GM19397 (cell line): ENCODE data around the gene CDO1.

Experiments used
- ATAC-seq: cut with Tn5 transposase; IDR thresholded peaks from one replicate; pipeline ENCODE4 v1.9.1; 2021; ENCODE audit warnings: mild to moderate bottlenecking, moderate library complexity; ENCODE audit not compliant: unreplicated experiment

The CDO1 gene

GRCh38 chr5:115795700-115796099, 20.8 kb downstream of the CDO1 start:
- ATAC-seq = no peak

DNA sequence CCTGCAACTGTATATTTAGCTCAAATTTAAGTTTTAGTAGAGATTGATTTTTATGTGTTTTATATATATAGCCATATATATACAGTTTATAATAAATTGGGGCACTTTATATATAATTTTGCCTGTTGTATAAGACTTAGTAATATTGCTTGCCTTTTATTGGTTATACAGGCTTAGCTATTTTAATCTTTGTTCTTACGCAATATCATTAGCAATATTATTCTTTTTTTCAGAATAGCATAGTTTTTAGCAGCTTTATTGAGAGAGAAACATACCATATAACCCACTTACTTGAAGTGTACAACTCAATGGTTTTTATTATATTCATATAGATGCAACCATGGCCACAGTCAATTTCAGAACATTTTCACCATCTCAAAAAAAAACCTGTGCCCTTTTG, 28.0 kb downstream of the CDO1 start:
- no peak for ATAC-seq

GRCh38 chr5:115787426-115787825, 29.0 kb downstream of the CDO1 start:
- ATAC-seq = no peak

DNA sequence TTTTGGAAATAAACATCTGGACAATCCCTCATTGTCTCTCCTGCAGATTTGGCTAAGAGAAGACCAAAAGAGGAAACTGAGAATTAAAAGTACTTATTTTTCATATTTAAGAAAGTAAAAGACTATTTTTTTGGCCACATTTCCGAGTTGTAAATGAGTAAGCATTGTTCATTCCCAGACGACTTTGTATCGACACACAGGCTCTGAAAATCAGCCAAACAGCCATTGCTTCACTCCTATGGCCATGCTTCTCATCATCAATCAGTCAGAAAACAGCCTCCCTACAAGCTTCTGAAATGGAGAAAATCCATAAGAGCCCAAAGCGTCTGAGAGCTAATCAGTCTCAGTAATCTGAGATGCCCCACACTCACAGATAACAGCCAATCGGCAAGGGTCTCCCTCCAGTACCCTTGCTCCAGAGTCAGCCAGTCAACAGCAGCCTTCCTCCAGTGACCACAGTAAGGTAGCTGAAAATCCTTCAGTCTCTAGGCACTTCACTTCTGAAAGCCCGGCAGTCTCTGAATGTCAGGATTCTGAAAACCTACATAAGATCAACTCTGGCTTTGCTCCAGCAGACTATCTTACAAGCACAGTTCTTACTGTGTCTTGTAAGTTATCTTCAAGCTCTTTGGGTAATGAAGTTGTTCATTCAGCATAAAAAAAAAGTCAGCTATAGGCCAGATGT, 30.9 kb downstream of the CDO1 start:
- ATAC-seq = no peak

DNA sequence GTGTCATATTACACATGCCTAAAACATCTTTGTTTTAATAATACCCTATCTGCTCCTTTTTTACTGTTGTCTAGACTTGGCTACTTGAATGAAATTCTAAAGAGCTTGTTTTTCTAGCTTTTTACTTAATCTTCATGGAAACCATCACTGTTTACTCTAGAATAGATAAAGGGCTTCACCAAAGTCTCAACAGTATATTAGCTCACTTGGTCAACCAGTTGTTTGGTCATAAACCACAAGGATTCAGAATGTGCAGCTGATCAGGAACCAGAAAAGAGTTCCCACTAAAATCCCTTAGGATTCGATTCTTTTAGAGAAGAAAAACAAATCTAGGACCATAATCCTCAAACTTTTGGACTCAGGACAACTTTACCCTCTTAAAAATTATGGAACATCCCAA, 38.0 kb downstream of the CDO1 start:
- ATAC-seq = no peak

DNA sequence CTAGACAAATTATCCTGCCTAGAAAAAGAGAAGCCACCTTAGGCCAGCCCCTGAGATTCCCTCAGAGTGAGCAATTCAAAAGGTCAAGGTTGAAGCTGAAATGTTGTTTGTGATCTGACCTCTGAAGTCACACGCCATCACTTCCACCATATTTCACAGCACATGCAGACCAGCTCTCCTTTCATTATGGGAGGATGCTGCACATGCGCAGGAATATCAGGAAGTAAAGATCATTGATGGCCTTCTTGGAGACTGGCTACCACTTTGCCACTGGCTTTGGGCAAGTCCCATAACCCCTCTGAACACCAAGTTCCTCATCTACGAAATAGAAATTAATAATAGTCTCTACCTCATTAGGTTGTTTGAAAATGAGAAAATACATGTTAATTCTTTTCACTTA, 39.5 kb downstream of the CDO1 start:
- ATAC-seq = no peak

DNA sequence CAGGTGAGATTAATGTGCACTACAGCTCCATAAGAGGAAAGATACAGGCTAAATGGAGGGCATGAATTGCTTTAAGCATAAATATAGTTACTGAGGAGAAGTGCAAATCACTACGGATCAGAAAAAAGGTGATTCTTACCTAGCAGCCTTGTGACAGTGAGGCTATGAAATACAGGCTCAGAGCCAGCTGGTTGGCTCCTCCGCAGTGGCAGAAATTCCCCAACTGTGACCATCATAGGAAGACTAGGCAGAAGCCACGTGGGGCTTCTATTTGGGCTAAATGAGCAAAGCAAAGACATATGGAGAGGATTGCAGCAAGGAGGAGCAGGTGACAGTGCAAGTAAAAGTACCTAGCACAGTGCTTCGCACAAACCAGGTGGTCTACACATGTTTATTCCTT, 40.5 kb downstream of the CDO1 start:
- ATAC-seq = no peak

- no peak for ATAC-seq
Observed at GRCh38 chr5:115774684-115775083, 41.8 kb downstream of the CDO1 start.

GRCh38 chr5:115772731-115773475, 43.6 kb downstream of the CDO1 start:
- no peak for ATAC-seq

DNA sequence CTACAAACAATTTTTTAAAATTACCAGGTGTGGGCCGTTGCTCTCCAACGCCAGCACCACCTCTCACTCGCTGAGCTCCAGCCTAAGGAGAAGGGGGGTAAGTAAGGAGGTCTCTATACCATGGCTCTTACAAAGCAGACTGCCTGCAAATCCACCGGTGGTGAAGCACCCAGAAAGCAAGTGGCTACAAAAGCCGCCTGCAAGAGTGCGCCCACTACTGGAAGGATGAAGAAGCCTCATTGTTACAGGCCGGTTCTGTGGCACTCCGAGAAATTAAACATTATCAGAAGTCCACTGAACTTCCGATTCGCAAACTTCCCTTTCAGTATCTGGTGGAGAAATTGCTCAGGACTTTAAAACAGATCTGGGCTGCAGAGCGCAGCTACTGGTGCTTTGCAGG, 46.0 kb downstream of the CDO1 start:
- ATAC-seq = no peak

DNA sequence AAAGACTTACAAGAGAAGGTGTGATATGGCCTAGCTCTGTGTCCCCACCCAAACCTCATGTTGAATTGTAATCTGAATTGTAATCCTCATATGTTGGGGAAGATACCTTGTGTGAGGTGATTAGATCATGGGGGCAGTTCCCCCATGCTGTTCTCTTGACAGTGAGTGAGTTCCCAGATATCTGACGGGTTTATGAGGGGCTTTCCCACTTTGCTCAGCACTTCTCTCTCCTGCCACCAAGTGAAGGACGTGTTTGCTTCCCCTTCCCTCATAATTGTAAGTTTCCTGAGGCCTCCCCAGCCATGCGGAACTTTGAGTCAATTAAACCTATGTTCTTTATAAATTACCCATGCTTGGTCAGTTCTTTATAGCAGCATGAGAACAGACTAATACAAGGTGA, 49.0 kb downstream of the CDO1 start:
- ATAC-seq = no peak

GRCh38 chr5:115766608-115767007, 49.9 kb downstream of the CDO1 start:
- ATAC-seq = no peak

GRCh38 chr5:115758356-115758755, 58.1 kb downstream of the CDO1 start:
- ATAC-seq = no peak

DNA sequence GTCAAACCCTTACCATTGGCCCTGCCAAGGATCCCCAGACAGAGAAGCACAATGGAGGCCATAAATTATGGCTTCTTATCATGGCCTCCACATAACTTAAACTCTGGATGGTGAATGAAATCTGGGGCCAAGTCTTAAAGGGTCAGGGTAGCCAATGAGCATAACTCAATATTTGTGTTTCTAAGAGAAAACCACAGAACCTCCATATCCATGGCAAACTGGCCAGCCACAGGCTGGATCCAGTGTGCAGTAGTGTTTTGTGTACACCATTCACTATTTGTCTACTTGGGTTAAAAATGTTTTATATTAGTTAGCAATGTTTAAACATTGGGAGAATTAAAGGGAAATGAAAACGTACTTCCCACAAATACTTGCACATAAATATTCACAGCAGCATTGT, 60.8 kb downstream of the CDO1 start:
- ATAC-seq = no peak
